ENCODE measurements around the gene KCNJ16.
"Not testable (repeated sequence)": the region's sequence is repeated elsewhere in the genome, so short reads cannot be mapped to it uniquely, and the experiment has no call there.

- TF ChIP-seq, protein P1, sequence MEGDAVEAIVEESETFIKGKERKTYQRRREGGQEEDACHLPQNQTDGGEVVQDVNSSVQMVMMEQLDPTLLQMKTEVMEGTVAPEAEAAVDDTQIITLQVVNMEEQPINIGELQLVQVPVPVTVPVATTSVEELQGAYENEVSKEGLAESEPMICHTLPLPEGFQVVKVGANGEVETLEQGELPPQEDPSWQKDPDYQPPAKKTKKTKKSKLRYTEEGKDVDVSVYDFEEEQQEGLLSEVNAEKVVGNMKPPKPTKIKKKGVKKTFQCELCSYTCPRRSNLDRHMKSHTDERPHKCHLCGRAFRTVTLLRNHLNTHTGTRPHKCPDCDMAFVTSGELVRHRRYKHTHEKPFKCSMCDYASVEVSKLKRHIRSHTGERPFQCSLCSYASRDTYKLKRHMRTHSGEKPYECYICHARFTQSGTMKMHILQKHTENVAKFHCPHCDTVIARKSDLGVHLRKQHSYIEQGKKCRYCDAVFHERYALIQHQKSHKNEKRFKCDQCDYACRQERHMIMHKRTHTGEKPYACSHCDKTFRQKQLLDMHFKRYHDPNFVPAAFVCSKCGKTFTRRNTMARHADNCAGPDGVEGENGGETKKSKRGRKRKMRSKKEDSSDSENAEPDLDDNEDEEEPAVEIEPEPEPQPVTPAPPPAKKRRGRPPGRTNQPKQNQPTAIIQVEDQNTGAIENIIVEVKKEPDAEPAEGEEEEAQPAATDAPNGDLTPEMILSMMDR (conservative IDR thresholded peaks at IDR 0.05; ENCODE audit: low read depth, low read length), result not testable (repeated sequence)
- TF ChIP-seq EZH2 (IDR thresholded peaks at IDR 0.05; ENCODE audit: low read length, unreplicated experiment); EZH2phosphoT487 (IDR thresholded peaks at IDR 0.05; ENCODE audit: borderline replicate concordance, low read length): not testable (repeated sequence)
Observed at GRCh38 chr17:70045780-70046179, 29.2 kb upstream of the KCNJ16 start.
